Small intestine (tissue), 7 donors: ENCODE data around the gene MSRB3. TPM values are rescaled to one million over a fixed set of nuclear protein-coding genes. Genes with fewer than 3 reads are reported as not detected.

Experiments used
- DNase-seq, 2 donors: peaks; one replicate each; pipeline versions ENCODE4 v3.0.0 to v3.0.0-alpha.2; 2013
- FAIRE-seq: peaks from 2 replicates; lab custom pipeline; 2012; peaks lifted over from hg19 to GRCh38; lab: Jason Lieb, UNC
- H3K27ac ChIP-seq, 3 donors: one replicate each; pipeline ENCODE4 v1.5.1; 2013; ENCODE audit warnings: low read length in 2 of 3, mild to moderate bottlenecking in 2 of 3, control low read depth in 1 of 3, inconsistent platforms in 1 of 3, low read depth in 1 of 3, moderate library complexity in 1 of 3
- H3K27me3 ChIP-seq, 3 donors: one replicate each; pipeline ENCODE4 v1.6.1; 2013; ENCODE audit warnings: low read length in 3 of 3, inconsistent platforms in 1 of 3; ENCODE audit not compliant: control insufficient read depth in 3 of 3, insufficient read depth in 3 of 3
- H3K36me3 ChIP-seq, 3 donors: one replicate each; pipeline ENCODE4 v1.6.1; 2013; ENCODE audit warnings: low read length in 3 of 3, inconsistent platforms in 1 of 3, low read depth in 1 of 3, mild to moderate bottlenecking in 1 of 3, moderate library complexity in 1 of 3; ENCODE audit not compliant: control insufficient read depth in 3 of 3, insufficient read depth in 2 of 3
- H3K4me1 ChIP-seq, 3 donors: one replicate each; pipeline ENCODE4 v1.6.1; 2013; ENCODE audit warnings: low read length in 2 of 3, inconsistent platforms in 1 of 3, low read depth in 1 of 3, mild to moderate bottlenecking in 1 of 3, moderate library complexity in 1 of 3; ENCODE audit not compliant: control insufficient read depth in 3 of 3, insufficient read depth in 2 of 3
- H3K4me3 ChIP-seq, 3 donors: one replicate each; pipeline ENCODE4 v1.5.1; 2013; ENCODE audit warnings: low read length in 3 of 3, control low read depth in 1 of 3, inconsistent platforms in 1 of 3, low read depth in 1 of 3, mild to moderate bottlenecking in 1 of 3, moderate library complexity in 1 of 3
- H3K9me3 ChIP-seq, 2 donors: one replicate each; pipeline ENCODE4 v1.6.1; 2013; ENCODE audit warnings: low read depth in 1 of 2, low read length in 1 of 2; ENCODE audit not compliant: control insufficient read depth in 2 of 2, insufficient read depth in 1 of 2
- WGBS, 3 donors: extraction: QIAGEN DNeasy Blood & Tissue Kit; methylation state at CpG; one replicate each; pipeline ENCODE4 v1.1.7; 2013; 5-methylcytosine and 5-hydroxymethylcytosine counted together
- polyA plus RNA-seq, 4 donors: library from polyadenylated mRNA; stranded (reverse) in 3 of 4; unstranded in 1 of 4; fragments of 200-250 nt in 3 of 4; fragments of 120-200 nt in 1 of 4; gene quantifications; one replicate each; pipeline versions ENCODE4 v1.2.1 to v1.2.3, GENCODE V29; 2013
- donor health status: healthy with polysubstance abuse.
- donor health status: control.
- donor health status: control.
- donor health status: Bipolar disorder and iron deficiency.
- donor health status: healthy.

The MSRB3 gene
- polyA plus RNA-seq, 4 donors = 0.89 to 12.7 (median 4.3) TPM

GRCh38 chr12:65392491-65392890 is 114.0 kb downstream of the MSRB3 start:
- no peaks in the 10 kb centered on the region for H3K36me3 ChIP-seq
- no peak overlapping the region for H3K27ac ChIP-seq
- H3K9me3 ChIP-seq = peaks cover 0 to under 1% of the 10 kb centered on the region in 2 donors
- DNase-seq = no peak
- FAIRE-seq = no peak
- H3K4me1 ChIP-seq = no peaks in the 10 kb centered on the region
- 68 to 82% (median 74%) methylated on average over 5 of the region's 5 CpGs for WGBS, 3 donors
- H3K4me3 ChIP-seq = no peak overlapping the region
- no peaks in the 10 kb centered on the region for H3K27me3 ChIP-seq

- Histone ChIP-seq H3K4me1 (no peaks in the 10 kb centered on the region), H3K4me3 (no peak overlapping the region), H3K27ac (no peak overlapping the region), H3K27me3 (no peaks in the 10 kb centered on the region), H3K36me3 (no peaks in the 10 kb centered on the region), H3K9me3 (peaks cover 0 to 10% of the 10 kb centered on the region in 2 donors)
- FAIRE-seq (no peak), DNase-seq (no peak)
- 87 to 92% (median 89%) methylated on average over 5 of the region's 5 CpGs for WGBS, 3 donors
These were observed 124.7 kb downstream of the MSRB3 start for GRCh38 chr12:65403188-65403587.

GRCh38 chr12:65407388-65408149 is 129.1 kb downstream of the MSRB3 start:
- Histone ChIP-seq H3K27me3 (no peaks in the 10 kb centered on the region), H3K4me1 (no peaks in the 10 kb centered on the region), H3K4me3 (no peak overlapping the region), H3K27ac (no peak overlapping the region), H3K36me3 (no peaks in the 10 kb centered on the region), H3K9me3 (peaks cover 0 to 10% of the 10 kb centered on the region in 2 donors)
- WGBS, 3 donors = 82 to 89% (median 86%) methylated on average over 4 of the region's 4 CpGs
- FAIRE-seq (no peak), DNase-seq (no peak)

- FAIRE-seq = no peak
These were observed 130.0 kb downstream of the MSRB3 start for GRCh38 chr12:65408441-65408840.

GRCh38 chr12:65409726-65410125 is 131.2 kb downstream of the MSRB3 start:
- Histone ChIP-seq H3K4me1 (no peaks in the 10 kb centered on the region), H3K36me3 (no peaks in the 10 kb centered on the region), H3K27me3 (no peaks in the 10 kb centered on the region), H3K4me3 (no peak overlapping the region), H3K27ac (no peak overlapping the region), H3K9me3 (no peaks in the 10 kb centered on the region)
- FAIRE-seq = no peak
- no peak for DNase-seq
- WGBS, 3 donors = 29 to 61% (median 49%) methylated on average over 1 of the region's 1 CpG

More at GRCh38 chr12:65408441-65408840, 130.0 kb downstream of the MSRB3 start:
- no peak overlapping the region for H3K27ac ChIP-seq
- no peak for DNase-seq
- H3K4me1 ChIP-seq = no peaks in the 10 kb centered on the region
- WGBS, 3 donors = 83 to 95% (median 84%) methylated on average over 4 of the region's 4 CpGs
- H3K4me3 ChIP-seq = no peak overlapping the region
- H3K36me3 ChIP-seq = no peaks in the 10 kb centered on the region
- no peaks in the 10 kb centered on the region for H3K27me3 ChIP-seq
- H3K9me3 ChIP-seq = peaks cover 0 to 2% of the 10 kb centered on the region in 2 donors

- FAIRE-seq = no peak
These were observed 132.7 kb downstream of the MSRB3 start for GRCh38 chr12:65411171-65411570.

GRCh38 chr12:65414526-65414925 is 136.0 kb downstream of the MSRB3 start:
- no peak overlapping the region for H3K4me3 ChIP-seq
- H3K27me3 ChIP-seq = no peaks in the 10 kb centered on the region
- H3K27ac ChIP-seq = no peak overlapping the region
- H3K36me3 ChIP-seq = peaks cover 0 to 5% (median 0%) of the 10 kb centered on the region in 3 donors
- WGBS, 3 donors = 91 to 93% (median 91%) methylated on average over 5 of the region's 5 CpGs
- peaks cover 0 to 6% (median 0%) of the 10 kb centered on the region in 3 donors for H3K4me1 ChIP-seq
- DNase-seq (no peak), FAIRE-seq (no peak)
- peaks cover 0 to 6% of the 10 kb centered on the region in 2 donors for H3K9me3 ChIP-seq

More at GRCh38 chr12:65411171-65411570, 132.7 kb downstream of the MSRB3 start:
- H3K4me3 ChIP-seq = no peak overlapping the region
- WGBS, 3 donors = 18 to 67% (median 51%) methylated on average over 3 of the region's 3 CpGs
- H3K9me3 ChIP-seq = no peaks in the 10 kb centered on the region
- H3K36me3 ChIP-seq = no peaks in the 10 kb centered on the region
- no peaks in the 10 kb centered on the region for H3K27me3 ChIP-seq
- no peak overlapping the region for H3K27ac ChIP-seq
- peaks cover 0 to 3% (median 0%) of the 10 kb centered on the region in 3 donors for H3K4me1 ChIP-seq
- DNase-seq = no peak

- peaks cover 0 to 10% of the 10 kb centered on the region in 2 donors for H3K9me3 ChIP-seq
- H3K36me3 ChIP-seq = peaks cover 0 to 5% (median 0%) of the 10 kb centered on the region in 3 donors
- no peak overlapping the region for H3K27ac ChIP-seq
- H3K27me3 ChIP-seq = no peaks in the 10 kb centered on the region
- H3K4me3 ChIP-seq = no peak overlapping the region
- H3K4me1 ChIP-seq = peaks cover 0 to 6% (median 0%) of the 10 kb centered on the region in 3 donors
- DNase-seq (peak; percentile 55 to 85), FAIRE-seq (no peak)
These were observed 137.3 kb downstream of the MSRB3 start for GRCh38 chr12:65415826-65416225.
